H9 (cell line): Measurements from ENCODE around the gene GOT1. TPM values are rescaled to one million over a fixed set of nuclear protein-coding genes. Genes with fewer than 3 reads are reported as not detected.

Experiments used
- DNase-seq: peaks from one replicate; pipeline ENCODE4 v3.0.0-alpha.2; 2017
- H2AFZ ChIP-seq: one replicate; pipeline ENCODE4 v1.6.1; 2013; ENCODE audit warnings: mild to moderate bottlenecking, low read length, control low read depth, moderate library complexity
- H2AK5ac ChIP-seq: 2 replicates; pipeline ENCODE4 v1.6.1; 2013; ENCODE audit warnings: low read length, control low read depth, mixed read lengths; ENCODE audit not compliant: insufficient read length
- H2BK120ac ChIP-seq: one replicate; pipeline ENCODE4 v1.6.1; 2013; ENCODE audit warnings: low read depth, mild to moderate bottlenecking, low read length, control low read depth, inconsistent platforms; ENCODE audit not compliant: poor library complexity, severe bottlenecking
- H2BK12ac ChIP-seq: 2 replicates; pipeline ENCODE4 v1.6.1; 2013; ENCODE audit warnings: low read length, control low read depth, mixed read lengths, low read depth; ENCODE audit not compliant: insufficient read length
- H2BK15ac ChIP-seq: 2 replicates; pipeline ENCODE4 v1.6.1; 2013; ENCODE audit warnings: low read depth, low read length, control low read depth
- H2BK20ac ChIP-seq: one replicate; pipeline ENCODE4 v1.6.1; 2013; ENCODE audit warnings: low read depth, mild to moderate bottlenecking, low read length, control low read depth, inconsistent platforms; ENCODE audit not compliant: poor library complexity, severe bottlenecking
- H2BK5ac ChIP-seq: 2 replicates; pipeline ENCODE4 v1.6.1; 2013; ENCODE audit warnings: low read length, control low read depth, mixed read lengths; ENCODE audit not compliant: insufficient read length
- H3K14ac ChIP-seq: 2 replicates; pipeline ENCODE4 v1.6.1; 2013; ENCODE audit warnings: low read length, control low read depth; ENCODE audit not compliant: insufficient read depth
- H3K18ac ChIP-seq: 2 replicates; pipeline ENCODE4 v1.6.1; 2013; ENCODE audit warnings: low read depth, mild to moderate bottlenecking, mixed read lengths, low read length, control low read depth; ENCODE audit not compliant: insufficient read length
- H3K23ac ChIP-seq: 2 replicates; pipeline ENCODE4 v1.6.1; 2013; ENCODE audit warnings: low read length, control low read depth, mixed read lengths, low read depth; ENCODE audit not compliant: insufficient read length
- H3K23me2 ChIP-seq: 2 replicates; pipeline ENCODE4 v1.6.1; 2013; ENCODE audit warnings: low read depth, mild to moderate bottlenecking, mixed read lengths, low read length, control low read depth; ENCODE audit not compliant: insufficient read length, poor library complexity, severe bottlenecking
- H3K27ac ChIP-seq: 2 replicates; pipeline ENCODE4 v1.5.1; 2013; ENCODE audit warnings: low read length, control low read depth, mixed read lengths, low read depth; ENCODE audit not compliant: insufficient read length
- H3K27me3 ChIP-seq: 2 replicates; pipeline ENCODE4 v1.6.1; 2013; ENCODE audit warnings: low read length, control low read depth, inconsistent platforms; ENCODE audit not compliant: insufficient read depth
- H3K4ac ChIP-seq: 2 replicates; pipeline ENCODE4 v1.6.1; 2013; ENCODE audit warnings: low read depth, mild to moderate bottlenecking, control low read depth, inconsistent platforms, low read length, moderate library complexity
- H3K4me1 ChIP-seq: 2 replicates; pipeline ENCODE4 v1.6.1; 2013; ENCODE audit warnings: low read length, control low read depth, inconsistent platforms; ENCODE audit not compliant: insufficient read depth
- H3K4me2 ChIP-seq: 2 replicates; pipeline ENCODE4 v1.6.1; 2013; ENCODE audit warnings: low read length, control low read depth, mixed read lengths; ENCODE audit not compliant: insufficient read length, insufficient read depth
- H3K56ac ChIP-seq: 2 replicates; pipeline ENCODE4 v1.6.1; 2013; ENCODE audit warnings: low read depth, mild to moderate bottlenecking, mixed read lengths, low read length, control low read depth; ENCODE audit not compliant: insufficient read length
- H3K79me1 ChIP-seq: 2 replicates; pipeline ENCODE4 v1.6.1; 2013; ENCODE audit warnings: low read depth, mild to moderate bottlenecking, moderate library complexity, low read length, control low read depth, inconsistent platforms; ENCODE audit not compliant: insufficient read depth, poor library complexity, severe bottlenecking
- H3K79me2 ChIP-seq: 2 replicates; pipeline ENCODE4 v1.6.1; 2013; ENCODE audit warnings: low read length, control low read depth, inconsistent platforms; ENCODE audit not compliant: insufficient read depth
- H3K9ac ChIP-seq: 2 replicates; pipeline ENCODE4 v1.6.1; 2013; ENCODE audit warnings: low read length, control low read depth, mixed read lengths; ENCODE audit not compliant: insufficient read length; ENCODE audit errors: extremely low read depth
- H3K9me3 ChIP-seq: one replicate; pipeline ENCODE4 v1.6.1; 2013; ENCODE audit warnings: low read depth, low read length, inconsistent platforms; ENCODE audit not compliant: control insufficient read depth
- H3T11ph ChIP-seq: one replicate; pipeline ENCODE4 v1.6.1; 2013; ENCODE audit warnings: mild to moderate bottlenecking, low read length, control low read depth, inconsistent platforms
- H4K20me1 ChIP-seq: one replicate; pipeline ENCODE4 v1.6.1; 2013; ENCODE audit not compliant: control insufficient read depth, insufficient read length, insufficient read depth
- H4K5ac ChIP-seq: 2 replicates; pipeline ENCODE4 v1.6.1; 2013; ENCODE audit warnings: low read depth, mild to moderate bottlenecking, mixed read lengths, low read length, control low read depth; ENCODE audit not compliant: insufficient read length
- H4K8ac ChIP-seq: replicated peaks from 2 replicates; pipeline ENCODE4 v1.6.1; 2013; ENCODE audit warnings: low read length, control low read depth, mixed read lengths, low read depth; ENCODE audit not compliant: insufficient read length
- H4K91ac ChIP-seq: 2 replicates; pipeline ENCODE4 v1.6.1; 2013; ENCODE audit warnings: low read depth, mild to moderate bottlenecking, moderate library complexity, mixed read lengths, low read length, control low read depth; ENCODE audit not compliant: insufficient read length
- H3K27ac Mint-ChIP-seq, 3 experiments: 2 replicates in 2 of 3; 3 replicates in 1 of 3; pipeline ENCODE4 v1.8.0; 2020 to 2021; ENCODE audit warnings: mixed read lengths in 3 of 3, mild to moderate bottlenecking in 1 of 3, moderate library complexity in 1 of 3
- H3K27me3 Mint-ChIP-seq: 2 replicates; pipeline ENCODE4 v1.8.0; 2021; ENCODE audit warnings: low read depth, mild to moderate bottlenecking, moderate library complexity, mixed read lengths
- H3K36me3 Mint-ChIP-seq, 3 experiments: 2 replicates in 2 of 3; 3 replicates in 1 of 3; pipeline ENCODE4 v1.8.0; 2020 to 2021; ENCODE audit warnings: low read depth in 3 of 3, mixed read lengths in 3 of 3; ENCODE audit not compliant: insufficient read depth in 1 of 3
- H3K4me1 Mint-ChIP-seq, 2 experiments: 2 replicates each; pipeline ENCODE4 v1.8.0; 2020; ENCODE audit warnings: mixed read lengths in 2 of 2
- H3K4me3 Mint-ChIP-seq, 2 experiments: 2 replicates in 1 of 2; 3 replicates in 1 of 2; pipeline ENCODE4 v1.8.0; 2020 to 2021; ENCODE audit warnings: mild to moderate bottlenecking in 2 of 2, mixed read lengths in 2 of 2, moderate library complexity in 1 of 2
- H3K9me3 Mint-ChIP-seq, 2 experiments: 2 replicates in 1 of 2; 3 replicates in 1 of 2; pipeline ENCODE4 v1.8.0; 2020; ENCODE audit warnings: mild to moderate bottlenecking in 2 of 2, mixed read lengths in 2 of 2, moderate library complexity in 1 of 2
- CTCF ChIP-seq: fragments of 200-600 bp; sonication (generic); conservative IDR thresholded peaks from 3 replicates; pipeline ENCODE4 v1.8.0; 2021; ENCODE audit warnings: antibody characterized with exemption, mild to moderate bottlenecking
- WGBS: extraction: QIAGEN DNeasy Blood & Tissue Kit; methylation state at CpG from one replicate; pipeline ENCODE4 v1.1.7; 2013; ENCODE audit warnings: missing lambda C conversion rate, low lambda C conversion rate, mixed read lengths; ENCODE audit not compliant: insufficient read length; ENCODE audit errors: extremely low coverage; 5-methylcytosine and 5-hydroxymethylcytosine counted together
- total RNA-seq: library from RNA; stranded (reverse); gene quantifications from 2 replicates; pipeline ENCODE4 v1.2.1, GENCODE V29; 2021

GOT1 gene
- total RNA-seq, 1 experiment from 2014 or later: 43.3 TPM

GRCh38 chr10:99368646-99369045 is 61.8 kb downstream of the GOT1 start:
- H3K4me2 ChIP-seq: no peak overlapping the region
- Mint-ChIP-seq H3K27ac (no peak overlapping the region), H3K27me3 (peaks cover 22% of the 10 kb centered on the region), H3K4me1 (peaks cover 6 to 7% of the 10 kb centered on the region in 2 experiments), H3K36me3 (no peaks in the 10 kb centered on the region), H3K4me3 (no peak overlapping the region), H3K9me3 (no peaks in the 10 kb centered on the region)
- no peak overlapping the region for H2AFZ ChIP-seq
- no peak overlapping the region for H2BK15ac ChIP-seq
- no peak overlapping the region for H3K18ac ChIP-seq
- H3K56ac ChIP-seq: no peak overlapping the region
- H3K79me1 ChIP-seq: no peaks in the 10 kb centered on the region
- H4K91ac ChIP-seq: no peak overlapping the region
- H3K14ac ChIP-seq: no peak overlapping the region
- H4K5ac ChIP-seq: no peak overlapping the region
- H3K9ac ChIP-seq: no peak overlapping the region
- H4K20me1 ChIP-seq: no peaks in the 10 kb centered on the region
- H3K9me3 ChIP-seq: no peaks in the 10 kb centered on the region
- no peak overlapping the region for H3K23ac ChIP-seq
- TF ChIP-seq CTCF: no peak
- H2BK5ac ChIP-seq: no peak overlapping the region
- no peak overlapping the region for H3K4ac ChIP-seq
- H3K27me3 ChIP-seq: no peaks in the 10 kb centered on the region
- no peak overlapping the region for H2BK20ac ChIP-seq
- no peak overlapping the region for H2BK12ac ChIP-seq
- no peaks in the 10 kb centered on the region for H3K4me1 ChIP-seq
- no peaks in the 10 kb centered on the region for H3K79me2 ChIP-seq
- H2AK5ac ChIP-seq: no peak overlapping the region
- H3K23me2 ChIP-seq: no peaks in the 10 kb centered on the region
- no peak for DNase-seq
- H4K8ac ChIP-seq: no peak overlapping the region
- H3T11ph ChIP-seq: no peak overlapping the region
- no CpG with 5 or more reads among the region's 1 CpG for WGBS
- no peak overlapping the region for H2BK120ac ChIP-seq
- H3K27ac ChIP-seq: no peak overlapping the region
